Endothelial cell of umbilical vein (primary cell): ENCODE results near the gene GAB1. TPM values are rescaled to one million over a fixed set of nuclear protein-coding genes. Genes with fewer than 3 reads are reported as not detected.
A peak's percentile ranks its signal among the peaks of the same experiment; 100 is the strongest.

ENCODE experiments used
- BruUV-seq: library from RNA; stranded (reverse); fragments of 400-500 nt; replicated peaks from 2 replicates; lab custom pipeline; 2021; lab: Mats Ljungman, UMichigan
- CTCF ChIA-PET: fragments of 300-600, 350-600 bp; sonication (Branson Sonifier 250); formaldehyde crosslinking; loops from one replicate; lab custom pipeline; 2021; ENCODE audit warnings: antibody characterized with exemption, inconsistent platforms; lab: Charles Lee
- POLR2A ChIA-PET: fragments of 300-600, 350-600 bp; sonication (Branson Sonifier 250); formaldehyde crosslinking; loops from one replicate; lab custom pipeline; 2021; ENCODE audit warnings: antibody characterized with exemption, inconsistent platforms; lab: Charles Lee
- DNase-seq: peaks from one replicate; pipeline ENCODE4 v3.0.0-alpha.2; 2011; ENCODE audit warnings: low read depth, low spot score
- FAIRE-seq: peaks from 2 replicates; lab custom pipeline; 2011; peaks lifted over from hg19 to GRCh38; lab: Jason Lieb, UNC
- H2AFZ ChIP-seq: 2 replicates; pipeline ENCODE4 v1.6.0; 2012; ENCODE audit warnings: low read depth, low read length, control low read depth, inconsistent platforms
- H3K27ac ChIP-seq: 2 replicates; pipeline ENCODE4 v1.5.1; 2011; ENCODE audit warnings: low read depth, mild to moderate bottlenecking, control low read depth, low read length, moderate library complexity; ENCODE audit not compliant: insufficient read depth
- H3K27me3 ChIP-seq, 2 experiments: 2 replicates each; pipeline versions ENCODE4 v1.6.0 to v1.6.1; 2011; ENCODE audit warnings: low read length in 2 of 2, mixed read lengths in 1 of 2; ENCODE audit not compliant: control insufficient read depth in 2 of 2, insufficient read depth in 2 of 2
- H3K36me3 ChIP-seq, 2 experiments: 2 replicates in 1 of 2; 3 replicates in 1 of 2; pipeline ENCODE4 v1.5.1; 2011; ENCODE audit warnings: low read length in 2 of 2, mild to moderate bottlenecking in 1 of 2, moderate library complexity in 1 of 2; ENCODE audit not compliant: control insufficient read depth in 2 of 2, insufficient read depth in 2 of 2; ENCODE audit errors: extremely low read depth in 1 of 2
- H3K4me1 ChIP-seq: 3 replicates; pipeline ENCODE4 v1.5.1; 2011; ENCODE audit warnings: mild to moderate bottlenecking, low read length; ENCODE audit not compliant: control insufficient read depth, insufficient read depth; ENCODE audit errors: extremely low read depth
- H3K4me2 ChIP-seq: 2 replicates; pipeline ENCODE4 v1.6.1; 2011; ENCODE audit warnings: low read length, control low read depth, mixed read lengths; ENCODE audit not compliant: insufficient read depth
- H3K4me3 ChIP-seq, 3 experiments: fragments of 200-600 bp in 1 of 3; sonication (generic), shearing (Covaris generic) in 1 of 3; replicated peaks in 1 of 3; 2 replicates each; pipeline ENCODE4 v1.5.1; 2011 to 2016; ENCODE audit warnings: control low read depth in 3 of 3, low read length in 3 of 3, mild to moderate bottlenecking in 2 of 3, inconsistent platforms in 1 of 3, low read depth in 1 of 3, moderate library complexity in 1 of 3; ENCODE audit not compliant: insufficient read depth in 1 of 3
- H3K79me2 ChIP-seq: 2 replicates; pipeline ENCODE4 v1.6.0; 2012; ENCODE audit warnings: low read length, inconsistent platforms; ENCODE audit not compliant: control insufficient read depth, insufficient read depth
- H3K9ac ChIP-seq: replicated peaks from 2 replicates; pipeline ENCODE3; 2011; ENCODE audit warnings: low read length, control low read depth; ENCODE audit not compliant: insufficient read depth; ENCODE audit errors: extremely low read depth
- H3K9me1 ChIP-seq: replicated peaks from 3 replicates; pipeline ENCODE4 v1.6.0; 2011; ENCODE audit warnings: mild to moderate bottlenecking, low read length; ENCODE audit not compliant: control insufficient read depth, insufficient read depth; ENCODE audit errors: extremely low read depth
- H3K9me3 ChIP-seq: replicated peaks from 2 replicates; pipeline ENCODE4 v1.5.1; 2012; ENCODE audit warnings: low read length, inconsistent platforms; ENCODE audit not compliant: control insufficient read depth, insufficient read depth
- H4K20me1 ChIP-seq: replicated peaks from 2 replicates; pipeline ENCODE3; 2011; ENCODE audit warnings: mild to moderate bottlenecking, low read length; ENCODE audit not compliant: control insufficient read depth, insufficient read depth; ENCODE audit errors: extremely low read depth
- EZH2 ChIP-seq: IDR thresholded peaks from 2 replicates; pipeline ENCODE4 v1.6.1; 2012; ENCODE audit warnings: borderline replicate concordance, low read depth, mild to moderate bottlenecking, moderate library complexity, low read length, inconsistent platforms; ENCODE audit not compliant: severe bottlenecking
- FOS ChIP-seq: IDR thresholded peaks from 2 replicates; pipeline ENCODE4 v1.6.1; 2011; ENCODE audit warnings: mild to moderate bottlenecking, low read length, moderate library complexity, borderline replicate concordance; ENCODE audit not compliant: insufficient read depth
- GATA2 ChIP-seq: IDR thresholded peaks from 2 replicates; pipeline ENCODE4 v1.7.0; 2011; ENCODE audit warnings: low read depth, mild to moderate bottlenecking, moderate library complexity, mixed read lengths, low read length; ENCODE audit not compliant: insufficient read length, insufficient read depth
- JUN ChIP-seq: IDR thresholded peaks from 2 replicates; pipeline ENCODE4 v1.6.1; 2011; ENCODE audit warnings: borderline replicate concordance, low read depth; ENCODE audit not compliant: insufficient read length, insufficient read depth
- MYC ChIP-seq: IDR thresholded peaks from one replicate; pipeline ENCODE4 v1.6.1; 2011; ENCODE audit warnings: mild to moderate bottlenecking, low read depth, low read length
- POLR2A ChIP-seq: IDR thresholded peaks from 2 replicates; pipeline ENCODE4 v1.6.1; 2012; ENCODE audit warnings: low read depth, mild to moderate bottlenecking, control low read depth, low read length
- POLR2AphosphoS5 ChIP-seq: IDR thresholded peaks from 2 replicates; pipeline ENCODE4 v1.6.1; 2012; ENCODE audit warnings: low read depth, mild to moderate bottlenecking, control low read depth, low read length, moderate library complexity; ENCODE audit not compliant: insufficient read depth
- dilution Hi-C: fragments of 300-500 bp; cut with MboI; formaldehyde crosslinking; loops from one replicate; pipeline ENCODE4 v1.15.0; 2019; ENCODE audit warnings: low sequenced_read_pairs; ENCODE audit not compliant: extremely low pct_ligation_motif_present
- intact Hi-C: fragments of 100-400 bp; cut with micrococcal nuclease; formaldehyde crosslinking; loops from one replicate; pipeline ENCODE4 v1.10.0; 2022
- polyA plus RNA-seq, 4 experiments: library from polyadenylated mRNA; depleted of rRNA in 3 of 4; stranded (reverse) in 3 of 4; unstranded in 1 of 4; fragments of >200 nt; gene quantifications; 2 replicates each; pipeline versions ENCODE4 v1.2.1 to v1.2.3, GENCODE V29; 2011 to 2012; ENCODE audit warnings: missing spikeins in 1 of 4
- total RNA-seq: library from RNA; stranded (reverse); gene quantifications from 2 replicates; pipeline ENCODE4 v1.2.3, GENCODE V29; 2021
- TF ChIP-seq, protein P1 (sequence below): IDR thresholded peaks from 2 replicates; pipeline ENCODE4 v1.6.1; 2011; ENCODE audit not compliant: insufficient read depth, insufficient read length
- TF ChIP-seq, protein P2 (sequence below), 2 donors: IDR thresholded peaks; 1 replicate in 1 of 2; 2 replicates in 1 of 2; pipeline ENCODE4 v1.5.1; 2011; ENCODE audit warnings: low read length in 2 of 2, mild to moderate bottlenecking in 2 of 2, moderate library complexity in 2 of 2, control low read depth in 1 of 2, inconsistent platforms in 1 of 2, low read depth in 1 of 2; ENCODE audit not compliant: insufficient read depth in 1 of 2; ENCODE audit errors: extremely low read depth in 1 of 2

The GAB1 gene
- total and polyA plus RNA-seq, 2 donors (not counting 3 experiments of a cell fraction or from before 2014, with no cell fraction given), result 9.3 to 37.7 TPM

DNA sequence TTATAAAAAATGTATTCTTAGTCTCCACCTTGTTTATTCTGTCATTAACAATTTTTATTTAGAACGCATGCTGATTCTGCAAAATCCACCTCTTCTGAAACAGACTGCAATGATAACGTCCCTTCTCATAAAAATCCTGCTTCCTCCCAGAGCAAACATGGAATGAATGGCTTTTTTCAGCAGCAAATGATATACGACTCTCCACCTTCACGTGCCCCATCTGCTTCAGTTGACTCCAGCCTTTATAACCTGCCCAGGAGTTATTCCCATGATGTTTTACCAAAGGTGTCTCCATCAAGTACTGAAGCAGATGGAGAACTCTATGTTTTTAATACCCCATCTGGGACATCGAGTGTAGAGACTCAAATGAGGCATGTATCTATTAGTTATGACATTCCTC lies 101.3 kb downstream of the GAB1 start:
- FAIRE-seq, result no peak
- POLR2A ChIA-PET, result no interaction called here

More for the DNA sequence above, 101.3 kb downstream of the GAB1 start:
- CTCF ChIA-PET, result no interaction called here
- Histone ChIP-seq H3K79me2 (no peaks in the 10 kb centered on the region), H3K4me2 (no peak overlapping the region), H4K20me1 (no peaks in the 10 kb centered on the region), H3K9ac (no peak overlapping the region), H3K27ac (peak overlapping the region; percentile 35), H3K4me1 (peaks cover 12% of the 10 kb centered on the region), H3K9me3 (no peaks in the 10 kb centered on the region), H3K27me3 (no peaks in the 10 kb centered on the region), H2AFZ (no peak overlapping the region), H3K36me3 (peaks cover 0 to 3% of the 10 kb centered on the region in 2 experiments), H3K4me3 (no peak overlapping the region), H3K9me1 (no peaks in the 10 kb centered on the region)
- no TSS peak for BruUV-seq
- dilution Hi-C loops (no loop called here), intact Hi-C loops (loop anchor here (2.0 kb wide), 1 partner anchor 35 kb away; no protein-coding TSS in a partner anchor)
- no peak for DNase-seq
- TF ChIP-seq GATA2, result no peak
- TF ChIP-seq POLR2AphosphoS5, result no peak
- TF ChIP-seq, protein P1, sequence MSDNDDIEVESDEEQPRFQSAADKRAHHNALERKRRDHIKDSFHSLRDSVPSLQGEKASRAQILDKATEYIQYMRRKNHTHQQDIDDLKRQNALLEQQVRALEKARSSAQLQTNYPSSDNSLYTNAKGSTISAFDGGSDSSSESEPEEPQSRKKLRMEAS, result no peak
- no peak for TF ChIP-seq EZH2
- TF ChIP-seq, protein P2, sequence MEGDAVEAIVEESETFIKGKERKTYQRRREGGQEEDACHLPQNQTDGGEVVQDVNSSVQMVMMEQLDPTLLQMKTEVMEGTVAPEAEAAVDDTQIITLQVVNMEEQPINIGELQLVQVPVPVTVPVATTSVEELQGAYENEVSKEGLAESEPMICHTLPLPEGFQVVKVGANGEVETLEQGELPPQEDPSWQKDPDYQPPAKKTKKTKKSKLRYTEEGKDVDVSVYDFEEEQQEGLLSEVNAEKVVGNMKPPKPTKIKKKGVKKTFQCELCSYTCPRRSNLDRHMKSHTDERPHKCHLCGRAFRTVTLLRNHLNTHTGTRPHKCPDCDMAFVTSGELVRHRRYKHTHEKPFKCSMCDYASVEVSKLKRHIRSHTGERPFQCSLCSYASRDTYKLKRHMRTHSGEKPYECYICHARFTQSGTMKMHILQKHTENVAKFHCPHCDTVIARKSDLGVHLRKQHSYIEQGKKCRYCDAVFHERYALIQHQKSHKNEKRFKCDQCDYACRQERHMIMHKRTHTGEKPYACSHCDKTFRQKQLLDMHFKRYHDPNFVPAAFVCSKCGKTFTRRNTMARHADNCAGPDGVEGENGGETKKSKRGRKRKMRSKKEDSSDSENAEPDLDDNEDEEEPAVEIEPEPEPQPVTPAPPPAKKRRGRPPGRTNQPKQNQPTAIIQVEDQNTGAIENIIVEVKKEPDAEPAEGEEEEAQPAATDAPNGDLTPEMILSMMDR (IDR thresholded peaks at IDR 0.05; ENCODE audit: extremely low read depth in 1 of 2, insufficient read depth in 1 of 2, low read depth in 1 of 2, low read length in 2 of 2), result no peak
- no peak for TF ChIP-seq MYC
- no peak for TF ChIP-seq POLR2A
- no peak for TF ChIP-seq FOS
- no peak for TF ChIP-seq JUN
